ENCODE results near the gene SELENOV.

Gene SELENOV

DNA sequence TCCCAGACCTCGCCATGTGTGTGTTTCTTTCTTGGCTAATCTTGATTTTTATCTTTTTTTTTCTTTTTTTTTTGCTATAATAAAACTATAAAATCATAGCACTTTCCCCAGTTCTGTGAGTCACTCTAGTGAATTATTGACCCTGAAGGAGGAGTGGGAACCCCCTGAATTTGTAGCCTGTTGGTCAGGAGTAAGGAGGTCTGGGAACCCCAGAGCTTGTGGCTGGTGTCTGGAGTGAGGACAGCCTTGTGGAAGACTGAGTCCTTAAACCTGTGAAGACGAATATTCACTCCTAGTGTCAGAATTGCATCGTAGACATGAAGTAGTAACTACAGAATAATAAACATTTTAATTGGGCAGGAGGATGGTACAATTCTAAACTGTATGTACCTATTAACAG lies 10.3 kb downstream of the SELENOV start:
- no peak for DNase-seq

DNA sequence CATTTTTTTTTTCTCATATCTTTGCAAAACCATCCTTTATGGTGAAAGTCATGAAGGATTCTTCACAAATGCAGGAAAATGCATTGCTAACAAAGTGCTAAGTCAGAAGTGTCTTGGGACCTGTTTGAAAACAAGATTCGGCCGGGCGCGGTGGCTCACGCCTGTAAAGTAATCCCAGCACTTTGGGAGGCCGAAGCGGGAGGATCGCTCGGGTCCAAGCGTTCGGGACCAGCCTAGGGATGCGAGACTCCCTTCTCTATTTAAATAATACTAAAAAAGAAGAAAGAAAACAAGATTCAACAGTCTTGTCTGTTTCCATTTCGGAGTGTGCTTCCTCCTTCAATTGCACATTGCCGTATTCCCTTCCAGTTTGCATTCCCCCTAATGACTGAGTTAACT lies 16.9 kb downstream of the SELENOV start:
- no peak for DNase-seq

DNA sequence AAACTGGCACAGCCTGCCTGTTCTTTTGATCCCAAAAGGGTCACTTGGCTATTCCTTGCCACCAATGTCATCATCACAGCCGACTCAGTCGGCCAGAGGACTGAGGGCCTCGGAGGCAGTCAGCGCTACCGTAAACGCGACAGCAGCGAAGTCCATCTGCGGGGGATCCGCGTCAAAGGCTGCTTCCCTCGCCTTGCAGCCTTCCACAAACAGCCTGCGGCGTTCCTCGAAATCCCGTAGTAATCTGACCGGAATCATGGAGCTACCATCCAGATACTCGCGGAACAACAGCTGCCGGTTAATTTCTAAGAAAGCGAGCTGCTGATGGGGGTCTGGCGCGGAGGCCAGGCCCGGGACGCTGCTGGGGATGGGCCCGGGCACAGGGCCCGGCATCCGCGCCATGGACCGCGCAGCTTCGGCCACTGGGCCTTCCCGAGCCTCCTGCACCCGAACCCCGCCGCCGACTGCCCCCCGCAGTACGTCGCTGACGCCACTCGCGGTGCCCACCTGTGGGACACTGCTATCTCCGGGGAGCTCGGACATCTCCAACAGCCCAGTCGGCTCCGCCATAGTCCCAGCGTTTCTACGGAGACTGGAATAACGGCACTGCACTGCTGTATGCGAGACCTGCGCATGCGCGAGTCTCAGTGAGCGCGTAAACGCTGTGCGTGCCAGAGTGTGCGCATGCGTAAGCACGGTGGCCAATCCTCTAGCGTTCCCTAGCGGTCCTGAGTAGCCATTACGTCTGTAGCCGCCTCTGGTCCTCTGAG lies 17.5 kb downstream of the SELENOV start, which contains the start of gene EID2B:
EID2B (minus strand) TSS at position 620 of the 770 bp plus-strand sequence; CDS start at position 570, 50 bp downstream.
- DNase-seq: peak; percentile 93

- DNase-seq: no peak
These were observed 18.1 kb downstream of the SELENOV start for GRCh38 chr19:39533003-39533512.

GRCh38 chr19:39533791-39534190 lies 18.9 kb downstream of the SELENOV start:
- DNase-seq: no peak

- no peak for DNase-seq
These were observed 24.2 kb downstream of the SELENOV start for GRCh38 chr19:39539165-39539517.

GRCh38 chr19:39539518-39540332 lies 24.8 kb downstream of the SELENOV start, which contains the start of gene EID2:
EID2 (minus strand) TSS chr19:39540161; CDS start chr19:39540079, 82 bp downstream.
- peak; percentile 93 for DNase-seq

DNA sequence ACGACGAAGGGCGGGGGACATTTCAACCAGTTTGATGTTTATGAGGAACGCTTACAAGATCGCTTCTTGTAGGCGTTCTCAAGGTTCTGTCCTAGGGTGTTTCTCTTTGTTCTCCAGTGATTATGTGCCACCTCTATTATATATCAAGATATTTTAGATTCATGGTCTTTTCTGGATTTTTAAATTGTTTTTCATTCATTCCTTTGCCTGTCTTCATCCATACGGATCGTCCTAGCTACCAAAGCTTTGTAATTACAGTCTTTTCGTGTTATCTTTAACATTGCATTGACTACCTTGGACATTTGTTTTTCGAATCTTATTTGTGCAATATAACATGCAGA lies 25.4 kb downstream of the SELENOV start:
- no peak for DNase-seq

- no peak for DNase-seq
These were observed 27.3 kb downstream of the SELENOV start for GRCh38 chr19:39542206-39542605.

GRCh38 chr19:39543477-39543857 lies 28.5 kb downstream of the SELENOV start:
- no peak for DNase-seq

GRCh38 chr19:39544226-39544903 lies 29.4 kb downstream of the SELENOV start:
- DNase-seq: no peak

GRCh38 chr19:39544911-39545310 lies 30.0 kb downstream of the SELENOV start:
- DNase-seq: no peak

GRCh38 chr19:39546599-39546998 lies 31.7 kb downstream of the SELENOV start:
- DNase-seq: no peak

- no peak for DNase-seq
These were observed 35.3 kb downstream of the SELENOV start for GRCh38 chr19:39550197-39550596.

GRCh38 chr19:39553082-39553652 lies 38.2 kb downstream of the SELENOV start:
- no peak for DNase-seq

GRCh38 chr19:39554701-39555311 lies 39.9 kb downstream of the SELENOV start:
- no peak for DNase-seq

GRCh38 chr19:39555883-39556282 lies 40.9 kb downstream of the SELENOV start:
- DNase-seq: no peak

DNA sequence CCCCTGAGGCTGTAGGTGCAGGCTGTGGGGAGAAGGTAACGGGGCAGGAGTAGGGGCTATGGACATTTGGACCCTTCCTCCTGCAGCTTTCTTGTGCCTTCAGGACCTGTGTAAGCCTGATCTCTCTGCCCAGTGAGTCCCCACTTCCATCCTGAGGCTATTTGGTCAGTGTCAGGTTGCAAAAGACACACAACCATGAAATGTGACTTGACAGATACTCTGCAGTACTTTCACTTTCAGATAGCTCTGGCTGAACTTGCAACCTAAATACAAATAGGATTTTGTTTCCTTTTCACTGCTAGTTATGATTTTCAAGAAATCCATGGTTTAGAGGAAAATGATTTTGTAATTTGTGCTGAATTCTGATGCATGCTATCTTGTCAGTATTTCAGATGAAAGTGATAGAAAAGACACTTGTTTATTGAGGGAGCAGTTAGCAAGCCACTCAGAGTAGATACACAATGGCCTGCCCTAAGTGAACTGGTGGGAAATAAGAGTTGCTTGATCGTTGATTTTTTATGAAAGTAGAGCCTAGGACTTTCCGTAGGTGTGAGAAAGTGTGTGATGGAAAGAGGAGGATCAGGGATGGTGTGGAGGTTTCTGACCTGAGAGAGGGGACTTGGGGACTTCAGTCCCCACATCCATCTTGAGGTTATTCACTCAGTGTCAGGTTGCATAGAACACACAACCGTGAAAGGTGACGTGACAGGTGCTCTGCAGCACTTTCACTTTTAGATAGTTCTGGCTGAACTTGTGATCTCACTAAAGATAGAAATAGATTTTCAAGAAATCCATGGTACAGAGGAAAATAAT lies 43.1 kb downstream of the SELENOV start:
- DNase-seq: no peak

DNA sequence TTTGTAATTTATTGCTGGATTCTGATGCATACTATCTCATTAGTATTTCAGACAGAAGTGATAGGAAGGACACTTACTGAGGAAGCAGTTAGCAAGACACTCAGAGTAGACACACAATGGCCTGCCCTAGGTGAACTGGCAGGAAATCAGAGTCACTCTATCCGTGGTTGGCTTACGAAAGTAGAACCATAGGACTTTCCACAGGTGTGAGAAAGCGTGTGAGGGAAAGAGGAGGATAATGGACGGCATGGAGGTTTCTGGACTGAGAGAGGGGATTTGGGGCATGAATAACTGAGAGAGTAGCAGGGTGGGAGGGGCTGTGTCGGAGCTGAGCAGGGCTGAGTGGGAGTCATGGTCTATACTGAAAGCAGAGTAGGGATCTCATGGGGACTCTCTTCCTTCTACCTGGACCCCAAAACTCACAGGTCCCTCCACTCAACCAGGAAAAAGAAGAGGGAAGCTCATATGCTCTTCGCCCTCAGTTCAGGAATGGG lies 43.7 kb downstream of the SELENOV start:
- no peak for DNase-seq

DNA sequence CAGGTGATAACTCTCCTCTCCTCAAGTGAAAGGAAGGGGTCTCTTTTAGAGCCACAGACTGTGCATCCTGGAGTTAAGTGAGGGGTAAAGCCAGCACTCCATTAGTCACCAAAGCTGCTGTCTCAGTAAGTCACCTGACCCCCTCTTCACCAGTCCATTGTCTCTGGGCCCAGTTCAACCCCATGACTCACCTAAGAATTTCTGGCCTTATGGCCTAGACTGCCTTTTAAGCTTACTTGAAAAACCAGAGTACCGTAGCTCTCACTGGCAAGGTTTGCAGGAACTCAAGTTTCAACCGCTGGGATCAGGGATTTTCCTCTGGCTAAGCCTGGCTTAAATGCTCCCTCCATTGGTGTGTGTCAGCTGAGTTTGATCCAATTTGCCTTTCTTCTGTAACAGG lies 48.5 kb downstream of the SELENOV start:
- DNase-seq: no peak

GRCh38 chr19:39566064-39566463 lies 51.1 kb downstream of the SELENOV start:
- DNase-seq: no peak

DNA sequence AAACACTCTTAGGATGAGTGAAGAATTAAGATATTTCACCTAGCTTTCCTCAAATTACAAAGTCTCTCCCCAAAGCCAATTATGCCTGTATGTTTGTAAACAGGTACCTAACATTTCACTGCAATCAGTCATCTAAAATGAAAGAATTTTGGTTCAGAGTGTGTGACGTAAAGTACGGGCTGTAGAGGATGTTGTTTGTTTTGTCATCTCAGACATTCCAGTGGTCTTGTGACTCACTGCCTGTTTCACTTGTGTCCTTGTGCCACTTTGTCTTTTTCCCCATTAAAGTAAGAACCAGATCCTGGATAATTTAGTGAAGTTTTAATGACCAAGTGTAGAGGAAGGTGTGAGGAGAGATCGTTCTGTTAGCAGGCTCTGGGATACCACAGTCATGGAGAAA lies 53.7 kb downstream of the SELENOV start:
- DNase-seq: no peak
